GM19240 (cell line): ENCODE data around the gene TRAF3.

Experiments used
- DNase-seq: peaks from one replicate; pipeline ENCODE4 v3.0.0; 2011; ENCODE audit warnings: low spot score; ENCODE audit not compliant: insufficient read length

Gene TRAF3

GRCh38 chr14:102935756-102936155, 158.5 kb downstream of the TRAF3 start:
- no peak for DNase-seq

DNA sequence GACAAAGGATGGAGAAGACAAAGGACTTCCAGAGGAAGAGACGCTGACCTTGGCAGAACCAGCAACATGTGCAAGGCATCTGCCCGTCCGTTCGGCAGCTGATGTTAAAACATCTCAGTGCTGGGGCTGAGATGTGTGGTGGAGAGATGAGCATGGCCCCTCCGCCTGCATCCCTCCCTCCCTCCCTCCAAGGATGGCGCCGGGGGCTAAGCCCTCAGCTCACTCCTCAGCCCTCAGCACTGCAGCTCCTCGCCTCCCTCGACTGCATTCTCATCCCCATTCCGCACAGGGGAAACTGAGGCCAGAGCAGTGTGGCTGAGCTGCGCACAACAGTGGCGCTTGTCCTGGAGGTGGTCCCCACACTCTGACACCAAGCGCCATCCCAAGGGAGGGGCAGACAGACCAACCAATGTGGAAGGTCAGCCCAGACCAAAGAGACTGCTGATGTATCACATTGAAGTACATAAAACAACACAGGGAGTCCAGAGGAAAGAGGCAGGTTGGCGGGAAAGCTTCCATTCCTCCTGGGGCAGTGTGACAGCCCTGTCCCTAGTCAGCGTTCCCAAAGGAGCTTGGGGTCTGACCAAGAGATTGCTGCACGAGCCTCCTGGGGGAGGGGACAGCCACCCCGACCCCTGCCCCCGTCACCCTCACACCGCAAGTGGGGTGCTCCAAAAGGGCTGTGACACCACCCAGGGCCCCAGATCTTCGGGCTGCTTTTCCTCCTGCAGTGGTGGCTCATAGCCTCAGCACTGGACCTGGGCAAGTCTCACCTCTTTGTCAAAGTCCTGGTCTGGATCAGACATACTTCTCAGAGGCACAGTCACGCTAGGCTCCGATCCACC, 160.3 kb downstream of the TRAF3 start:
- DNase-seq, result no peak

- DNase-seq, result no peak
These were observed 160.9 kb downstream of the TRAF3 start for GRCh38 chr14:102938191-102938590.

GRCh38 chr14:102939329-102939728, 162.1 kb downstream of the TRAF3 start:
- DNase-seq, result no peak

DNA sequence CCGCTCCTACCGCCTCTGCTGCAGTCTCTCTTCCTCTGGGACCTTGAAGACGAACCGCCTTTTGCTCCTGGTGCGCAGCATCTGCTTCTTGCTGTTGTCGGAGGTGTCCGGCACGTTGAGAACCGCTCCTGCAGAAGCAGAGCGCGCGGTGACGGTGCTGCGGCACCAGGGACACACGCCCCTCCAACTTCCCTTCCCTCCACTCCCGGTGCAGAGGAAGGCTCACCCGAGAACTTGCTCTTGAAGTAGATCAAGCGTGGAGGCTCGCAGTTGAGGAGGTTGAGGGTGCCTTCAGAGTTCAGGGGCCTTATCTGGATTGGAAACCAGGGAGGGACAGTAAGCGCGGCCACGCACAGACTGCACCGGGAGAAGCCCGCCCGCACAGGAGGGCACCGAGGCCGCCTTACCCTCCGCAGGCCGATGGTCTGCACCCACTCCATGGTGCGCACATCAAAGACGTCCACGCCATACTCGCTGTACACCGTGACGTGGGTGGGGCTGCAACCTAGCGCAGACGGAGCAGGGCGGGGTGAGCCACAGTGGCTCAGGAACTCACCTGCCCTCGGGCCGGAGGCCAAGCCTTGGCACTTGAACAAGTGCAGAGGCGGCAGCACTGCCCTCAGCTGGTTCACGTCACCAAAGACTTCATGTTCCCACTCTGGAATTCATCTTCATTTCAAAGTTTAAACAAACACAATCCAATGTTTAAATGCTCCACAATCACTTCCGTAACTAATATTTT, 162.7 kb downstream of the TRAF3 start:
- DNase-seq, result no peak

DNA sequence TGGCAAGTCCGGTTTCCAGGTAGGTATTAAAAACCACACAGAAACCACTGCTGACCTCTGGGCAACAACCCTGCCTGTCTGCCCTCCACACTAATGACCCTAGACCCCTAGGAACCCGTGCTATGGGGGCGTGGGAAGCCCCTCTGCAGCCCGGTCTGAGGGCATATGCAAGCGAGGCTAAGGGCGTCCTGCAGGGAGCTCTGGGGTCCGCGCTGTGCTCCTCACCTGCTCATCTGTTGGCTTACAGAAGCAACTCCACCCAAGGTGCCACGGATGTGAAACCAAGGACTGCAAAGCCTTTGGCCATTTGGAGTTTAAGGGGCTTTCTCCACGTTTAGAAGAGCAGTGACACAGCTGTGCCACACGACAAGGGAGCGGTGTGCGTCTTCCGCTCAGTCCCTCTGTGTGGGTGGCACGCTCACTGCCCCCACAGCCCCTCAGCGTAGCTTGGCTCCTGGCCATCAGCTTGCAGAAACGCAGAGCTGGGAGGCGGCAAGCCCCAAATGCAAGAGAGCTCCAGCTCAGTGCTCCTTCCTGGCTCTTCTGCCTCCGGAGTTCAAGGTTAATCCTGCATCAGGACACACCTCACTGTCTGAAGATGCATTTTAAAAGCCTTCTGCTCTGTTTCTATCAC, 163.6 kb downstream of the TRAF3 start:
- no peak for DNase-seq

- DNase-seq, result no peak
These were observed 164.3 kb downstream of the TRAF3 start for GRCh38 chr14:102941419-102942011.

GRCh38 chr14:102942069-102942468, 164.8 kb downstream of the TRAF3 start:
- DNase-seq, result no peak

DNA sequence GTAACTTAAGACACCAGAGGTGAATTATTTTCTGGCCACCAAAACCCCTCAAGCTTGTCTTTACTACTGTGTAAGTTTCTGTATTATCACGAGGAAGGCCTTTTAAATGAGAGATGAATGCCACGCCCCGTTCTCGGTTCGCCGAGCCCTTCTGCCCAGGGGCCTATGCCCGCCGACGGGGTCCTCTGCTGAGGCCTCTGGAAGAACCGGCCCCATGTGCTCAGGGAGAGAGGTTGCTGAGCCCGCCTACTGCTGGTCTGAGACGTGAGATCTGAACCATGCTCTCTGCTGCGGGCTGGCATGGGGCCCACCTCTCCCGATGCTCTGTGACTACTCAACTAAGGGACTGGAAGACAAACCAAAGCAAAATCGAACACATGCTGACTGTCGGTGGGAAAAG, 166.2 kb downstream of the TRAF3 start:
- no peak for DNase-seq

- DNase-seq, result no peak
These were observed 166.7 kb downstream of the TRAF3 start for GRCh38 chr14:102943979-102944378.

DNA sequence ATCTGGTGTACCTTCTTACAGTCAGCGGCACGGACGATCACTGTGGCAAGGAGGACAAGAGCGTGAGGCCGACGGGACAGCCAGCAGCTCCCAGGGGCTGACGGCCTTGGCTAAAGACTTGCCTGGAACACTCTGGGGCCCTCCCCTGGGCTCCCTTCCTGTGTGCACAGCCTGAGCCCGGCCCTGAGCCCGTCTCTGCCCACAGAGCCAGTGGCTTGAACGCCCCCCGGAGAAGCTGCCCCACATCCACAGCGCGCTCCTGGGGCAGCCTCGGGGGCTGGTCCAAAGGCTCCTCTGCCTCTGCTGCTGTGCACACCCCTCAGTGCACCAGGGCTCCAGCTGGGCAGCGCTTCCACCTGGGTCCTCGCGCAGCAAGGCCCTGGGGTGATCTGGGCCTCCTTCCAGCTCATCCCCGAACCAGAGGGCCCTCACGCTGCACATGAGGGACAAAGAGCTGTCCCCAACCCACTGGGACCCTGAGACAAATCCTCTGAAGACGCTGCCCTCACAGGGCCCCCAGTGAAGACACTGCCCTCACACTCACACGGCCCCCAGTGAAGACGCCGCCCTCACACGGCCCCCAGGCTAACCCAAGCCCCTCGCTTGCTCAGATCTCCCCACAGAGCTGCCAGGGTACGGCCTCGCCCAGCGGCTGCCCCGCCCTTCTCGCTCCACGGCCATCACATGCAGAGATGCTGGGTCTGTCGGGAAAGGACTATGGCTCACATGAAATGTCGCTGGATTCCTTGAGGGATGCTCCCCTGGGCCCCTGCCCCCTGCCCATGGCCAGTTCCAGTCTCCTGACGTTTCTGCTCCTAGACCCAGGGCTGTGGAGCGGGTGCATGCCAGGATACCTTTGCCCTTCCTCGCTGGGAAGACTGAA, 167.4 kb downstream of the TRAF3 start:
- DNase-seq, result no peak

DNA sequence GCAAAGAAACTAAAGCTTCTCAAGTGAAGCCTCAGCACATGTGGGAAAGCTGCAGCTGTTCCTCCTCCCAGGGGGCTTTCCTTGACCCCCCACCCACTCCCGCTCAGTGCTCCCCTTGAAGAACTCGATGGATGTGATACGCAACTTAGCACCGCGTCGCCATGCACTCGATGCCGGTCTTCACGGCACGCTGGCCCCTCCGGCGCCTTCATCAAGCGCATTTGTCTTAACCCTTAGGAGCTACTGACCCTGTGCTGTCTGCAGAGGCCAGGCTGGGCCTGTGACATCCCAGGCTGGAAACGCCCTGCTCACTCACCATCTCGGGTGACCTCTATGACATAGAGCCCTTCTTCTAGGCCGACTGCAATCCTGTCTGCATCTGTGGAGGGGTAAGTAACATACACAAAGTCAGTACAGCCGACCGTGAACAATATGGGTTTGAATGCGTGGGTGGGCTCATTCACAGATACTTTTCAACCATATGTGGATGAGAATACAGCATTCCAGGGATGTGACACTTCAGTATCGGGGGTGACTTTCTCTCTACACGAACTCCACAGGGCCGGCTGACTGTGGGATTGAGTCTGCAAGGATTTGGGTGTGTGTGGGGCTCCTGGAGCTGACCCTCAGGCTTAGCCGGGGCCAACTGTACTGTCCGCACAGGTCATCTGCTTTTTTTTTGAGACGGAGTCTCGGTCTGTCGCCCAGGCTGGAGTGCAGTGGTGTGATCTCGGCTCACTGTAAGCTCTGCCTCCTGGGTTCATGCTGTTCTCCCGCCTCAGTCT, 168.3 kb downstream of the TRAF3 start:
- DNase-seq, result no peak

DNA sequence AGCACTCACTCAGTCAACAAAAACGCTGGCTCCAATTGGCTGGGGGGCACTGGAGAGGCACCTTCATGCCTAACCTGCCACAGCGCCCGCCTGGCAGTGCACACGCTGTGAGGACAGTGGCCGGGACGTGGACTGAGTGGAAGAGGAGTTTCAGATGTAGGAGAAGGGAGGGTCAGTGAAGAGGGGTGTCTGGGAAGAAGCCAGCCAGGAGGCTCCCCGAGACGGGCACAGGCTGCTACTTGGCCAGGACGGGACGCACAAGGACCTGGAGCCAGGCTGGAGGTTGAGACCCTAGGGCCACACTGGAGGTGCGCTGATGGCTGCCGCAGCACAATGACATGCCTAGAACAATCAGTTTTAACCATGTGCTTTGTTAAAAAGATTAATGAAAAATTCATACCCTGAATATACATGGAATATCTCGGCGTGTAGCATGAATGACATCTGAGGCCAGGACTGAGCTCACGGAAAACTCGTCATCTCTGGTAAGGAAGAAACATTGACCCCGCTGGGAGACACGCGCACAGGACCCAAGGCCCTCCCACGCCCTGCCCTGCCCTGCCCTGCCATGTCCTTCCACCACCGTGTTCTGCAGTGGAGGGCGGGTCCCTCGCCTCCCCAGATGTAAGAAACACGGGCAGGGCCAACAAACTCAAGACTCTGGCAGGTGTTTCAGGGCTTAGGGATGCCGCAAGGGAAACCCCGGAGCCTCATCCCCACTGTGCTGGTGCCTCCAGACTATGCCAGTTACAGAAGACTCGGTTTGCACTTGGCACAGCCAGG, 170.3 kb downstream of the TRAF3 start:
- DNase-seq, result no peak

DNA sequence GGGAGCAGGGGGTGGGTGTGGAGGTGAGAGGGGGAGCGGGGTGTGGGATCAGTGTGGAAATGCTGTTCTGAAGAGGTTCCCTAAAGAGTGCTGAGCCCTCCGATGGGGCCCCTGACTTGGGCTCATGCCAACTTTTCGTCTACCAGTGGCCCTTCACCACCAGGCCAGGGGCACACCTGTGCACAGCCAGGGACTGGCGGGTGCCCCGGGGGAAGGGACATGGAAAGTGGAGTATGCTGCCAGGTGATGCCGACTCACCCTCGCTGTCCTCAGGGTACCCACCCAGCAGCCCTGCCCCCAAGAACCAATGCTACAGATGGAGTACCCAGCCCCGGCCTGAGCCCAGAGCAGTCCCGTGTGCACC, 171.4 kb downstream of the TRAF3 start:
- DNase-seq, result no peak

DNA sequence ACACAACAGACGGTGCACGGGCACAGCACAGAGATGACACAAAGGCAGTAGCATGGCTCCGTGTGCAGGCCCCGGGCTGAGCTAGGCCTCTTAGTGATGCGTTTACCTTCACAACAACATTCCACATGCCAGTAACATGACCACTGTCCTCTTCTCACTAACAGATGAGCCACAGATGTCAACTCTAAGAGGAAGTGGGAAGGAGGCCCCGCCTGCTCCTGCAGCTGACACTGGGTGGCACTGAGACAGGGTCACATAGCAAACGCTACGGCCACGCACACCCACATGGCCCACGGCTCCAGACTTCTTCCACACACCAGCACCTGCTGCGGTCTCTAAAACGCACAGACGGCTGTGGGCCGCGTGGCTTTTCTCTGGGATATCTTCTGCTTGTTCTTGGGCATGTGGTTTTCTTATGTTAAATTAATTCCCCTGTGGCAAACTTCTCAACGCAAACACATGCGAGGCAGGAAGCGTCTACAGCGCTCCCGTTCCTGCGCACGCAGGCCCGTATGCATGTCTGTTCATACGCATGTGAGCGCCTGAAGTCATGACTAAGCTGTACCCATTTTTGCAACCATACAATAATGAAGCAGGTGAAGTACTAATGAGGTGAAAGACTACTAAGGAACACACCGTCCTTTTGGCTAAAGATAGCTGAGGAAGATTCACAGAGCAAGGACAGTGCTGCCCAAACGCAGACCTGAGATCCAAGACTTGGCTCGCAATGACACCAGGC, 172.0 kb downstream of the TRAF3 start:
- DNase-seq, result no peak

GRCh38 chr14:102949801-102950451, 172.7 kb downstream of the TRAF3 start:
- DNase-seq, result no peak

- no peak for DNase-seq
These were observed 173.8 kb downstream of the TRAF3 start for GRCh38 chr14:102951034-102951433.

DNA sequence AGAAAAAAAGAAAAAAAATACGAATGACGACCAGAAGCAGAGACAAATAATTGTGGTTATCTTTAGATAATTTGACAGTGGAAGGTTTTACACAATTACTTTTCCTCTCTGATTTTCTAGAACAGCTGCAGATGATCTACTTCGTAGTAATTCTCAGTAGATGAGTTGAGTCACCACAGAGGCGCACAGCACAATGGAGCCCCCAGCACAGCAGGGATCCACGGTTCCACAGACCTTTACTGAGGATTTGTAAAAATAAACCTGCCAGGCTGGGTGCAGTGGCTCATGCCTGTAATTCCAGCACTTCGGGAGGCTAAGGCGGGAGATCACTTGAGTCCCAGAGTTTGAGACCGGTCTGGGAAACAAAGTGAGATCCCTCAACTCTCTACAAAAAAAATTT, 174.6 kb downstream of the TRAF3 start:
- no peak for DNase-seq
